Cardiac ventricle fibroblast (primary cell): ENCODE data around the gene IER3IP1. TPM values are rescaled to one million over a fixed set of nuclear protein-coding genes. Genes with fewer than 3 reads are reported as not detected.

ENCODE experiments used
- total RNA-seq: library from RNA; depleted of rRNA; stranded (reverse); fragments of >200 nt; gene quantifications from 2 replicates; pipeline ENCODE4 v1.2.3, GENCODE V29; 2015

The IER3IP1 gene, protein sequence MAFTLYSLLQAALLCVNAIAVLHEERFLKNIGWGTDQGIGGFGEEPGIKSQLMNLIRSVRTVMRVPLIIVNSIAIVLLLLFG
- 8.3 and 12.3 TPM in 2 replicates for total RNA-seq

DNA sequence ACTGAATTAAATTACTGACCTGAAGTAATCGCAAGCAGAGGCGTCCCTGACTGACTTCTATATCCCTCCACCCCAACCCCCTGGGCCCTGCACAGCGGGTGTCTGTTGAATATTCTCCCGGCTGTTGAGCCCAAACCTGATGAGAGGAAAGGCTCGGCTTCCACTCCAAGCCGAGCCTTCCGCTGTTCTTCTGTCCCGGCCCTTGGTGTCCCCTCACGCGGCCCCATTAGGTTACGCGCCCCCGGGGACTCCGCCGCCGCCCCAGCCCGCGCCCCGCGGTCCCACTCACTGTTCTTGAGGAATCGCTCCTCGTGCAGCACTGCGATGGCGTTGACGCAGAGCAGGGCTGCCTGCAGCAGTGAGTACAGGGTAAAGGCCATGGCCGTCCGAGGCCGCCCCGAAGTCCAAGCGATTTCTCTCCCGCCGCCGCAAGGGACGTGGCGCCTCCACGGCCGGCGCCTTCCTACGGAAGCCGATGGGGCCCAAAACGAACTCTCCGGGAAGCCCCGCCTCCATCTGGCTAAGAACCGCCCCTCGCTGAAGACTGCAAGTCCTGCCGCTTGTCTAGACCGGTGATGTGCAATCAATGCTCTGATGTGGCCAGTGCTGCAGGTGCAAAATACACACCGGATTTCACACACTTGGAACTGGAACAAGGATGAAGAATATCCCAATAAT is at the start of gene IER3IP1:
TSS of gene IER3IP1 (minus strand) at position 467 of the 678 bp plus-strand sequence. CDS start at position 380, 87 bp downstream.

DNA sequence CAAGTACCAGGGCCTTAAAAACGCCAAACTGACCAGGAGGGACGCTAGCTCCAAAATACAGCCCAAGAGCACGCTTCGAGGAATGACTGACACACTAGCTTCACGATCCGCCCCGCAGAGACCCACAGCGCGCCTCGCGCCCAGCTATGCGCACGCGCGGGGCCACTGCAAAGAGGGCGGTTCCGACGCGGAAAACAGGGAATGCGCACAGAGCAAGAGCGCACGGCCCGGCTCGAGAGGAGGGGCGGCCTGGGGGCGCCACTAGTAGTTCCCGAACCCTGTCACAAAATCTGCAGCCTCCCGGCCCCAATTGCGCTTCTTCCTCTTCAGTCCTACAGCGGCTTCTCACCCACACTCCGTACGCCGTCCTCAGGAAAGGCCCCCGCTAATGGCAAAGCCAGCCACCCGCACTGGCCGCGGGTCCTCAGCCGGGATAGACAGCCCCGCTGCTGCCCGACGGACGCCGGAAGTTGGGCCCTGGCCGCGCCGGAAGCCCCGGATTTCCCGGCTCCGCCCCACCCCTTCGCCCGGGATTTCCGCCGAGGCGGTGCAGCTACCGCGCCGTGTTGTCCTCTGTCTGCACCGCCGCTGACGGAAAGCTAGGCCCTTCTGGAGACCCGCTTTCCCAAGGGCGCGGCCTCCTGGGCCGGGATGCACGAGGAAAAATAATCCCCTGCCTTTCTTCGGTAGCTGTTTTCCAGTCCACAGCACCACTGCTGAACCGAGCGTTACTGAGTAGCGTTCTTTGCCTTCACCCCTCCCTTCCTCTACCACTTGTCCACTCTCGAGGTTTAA is 25.9 kb downstream of the IER3IP1 start, which contains the start of gene HDHD2:
TSS of gene HDHD2 (minus strand) at position 472 of the 795 bp plus-strand sequence. CDS start 14,061 bp downstream, outside the sequence.

Other genes starting within 250 kb of the IER3IP1 start
- gene ELOA2, start 140.7 kb downstream of the IER3IP1 start, total RNA-seq: not detected in 2 replicates
- 10.4 and 19.1 TPM in 2 replicates for gene HDHD2, start 25.9 kb downstream of the IER3IP1 start, total RNA-seq
- gene SKOR2, start 75.3 kb upstream of the IER3IP1 start, total RNA-seq: not detected in 2 replicates